PC-3 (cell line): ENCODE data around the gene PBXIP1. TPM values are rescaled to one million over a fixed set of nuclear protein-coding genes. Genes with fewer than 3 reads are reported as not detected.

Source experiments
- ATAC-seq: fragments of 200-7000 bp; cut with Tn5 transposase; 2 replicates; pipeline ENCODE4 v1.9.1; 2020; ENCODE audit warnings: mild to moderate bottlenecking, moderate library complexity
- BruUV-seq: library from RNA; stranded (reverse); fragments of 400-500 nt; replicated peaks from 2 replicates; lab custom pipeline; 2021; lab: Mats Ljungman, UMichigan
- CTCF ChIA-PET: fragments of 300-600 bp; sonication (Branson Sonifier 250); formaldehyde crosslinking; loops from one replicate; lab custom pipeline; 2022; ENCODE audit warnings: antibody characterized with exemption; lab: Charles Lee
- POLR2A ChIA-PET: fragments of 300-600 bp; sonication (Branson Sonifier 250); formaldehyde crosslinking; loops from one replicate; lab custom pipeline; 2022; ENCODE audit warnings: antibody characterized with exemption; ENCODE audit not compliant: unreplicated experiment; lab: Charles Lee
- DNase-seq: peaks from one replicate; pipeline ENCODE4 v3.0.0-alpha.2; 2015
- H2AFZ ChIP-seq: fragments of 300-600 bp; sonication (generic); 2 replicates; pipeline ENCODE4 v1.6.0; 2016; ENCODE audit warnings: antibody characterized with exemption, low read length
- H3F3A ChIP-seq: fragments of 300-600 bp; sonication (generic); one replicate; pipeline ENCODE4 v1.6.0; 2017; ENCODE audit warnings: antibody characterized with exemption, low read length, control low read depth, mild to moderate bottlenecking; ENCODE audit not compliant: unreplicated experiment
- H3K27ac ChIP-seq: fragments of 300-600 bp; sonication (generic); 2 replicates; pipeline ENCODE4 v1.5.1; 2016; ENCODE audit warnings: mild to moderate bottlenecking, low read length
- H3K27me3 ChIP-seq: fragments of 300-600 bp; sonication (generic); 2 replicates; pipeline ENCODE4 v1.6.1; 2016; ENCODE audit warnings: low read length, mixed read lengths
- H3K36me3 ChIP-seq: fragments of 300-600 bp; sonication (generic); 2 replicates; pipeline ENCODE4 v1.6.1; 2016; ENCODE audit warnings: low read depth, mixed run types, low read length, mixed read lengths
- H3K4me1 ChIP-seq: fragments of 300-600 bp; sonication (generic); 2 replicates; pipeline ENCODE4 v1.5.1; 2016; ENCODE audit warnings: low read length; ENCODE audit not compliant: insufficient read depth
- H3K4me2 ChIP-seq: fragments of 300-600 bp; sonication (generic); 2 replicates; pipeline ENCODE4 v1.6.0; 2016; ENCODE audit warnings: low read length
- H3K4me3 ChIP-seq: fragments of 300-600 bp; sonication (generic); 2 replicates; pipeline ENCODE4 v1.5.1; 2016; ENCODE audit warnings: mild to moderate bottlenecking, low read length, mixed read lengths
- H3K79me2 ChIP-seq: fragments of 300-600 bp; sonication (generic); 2 replicates; pipeline ENCODE4 v1.6.1; 2017; ENCODE audit warnings: low read length, mixed read lengths
- H3K9ac ChIP-seq: fragments of 300-600 bp; sonication (generic); 2 replicates; pipeline ENCODE4 v1.6.0; 2016; ENCODE audit warnings: mild to moderate bottlenecking, low read length
- H3K9me2 ChIP-seq: fragments of 300-600 bp; sonication (generic); replicated peaks from 2 replicates; pipeline ENCODE4 v1.6.1; 2016; ENCODE audit warnings: mixed run types, low read length, mixed read lengths
- H3K9me3 ChIP-seq: fragments of 300-600 bp; sonication (generic); 2 replicates; pipeline ENCODE4 v1.6.1; 2016; ENCODE audit warnings: low read length, mixed read lengths
- H4K20me1 ChIP-seq: fragments of 300-600 bp; sonication (generic); 2 replicates; pipeline ENCODE4 v1.6.1; 2016; ENCODE audit warnings: low read length, mixed read lengths
- EZH2 ChIP-seq: fragments of 300-600 bp; sonication (generic); IDR thresholded peaks from one replicate; pipeline ENCODE4 v1.6.1; 2017; ENCODE audit warnings: antibody characterized with exemption, mild to moderate bottlenecking, low read length; ENCODE audit not compliant: unreplicated experiment
- EZH2phosphoT487 ChIP-seq: fragments of 300-600 bp; sonication (generic); IDR thresholded peaks from 2 replicates; pipeline ENCODE4 v1.6.1; 2018; ENCODE audit warnings: mild to moderate bottlenecking, antibody characterized with exemption, low read length, borderline replicate concordance
- intact Hi-C: fragments of 100-400 bp; cut with micrococcal nuclease; formaldehyde crosslinking; loops from 2 replicates; pipeline ENCODE4 v1.9.0; 2023
- microRNA-seq: library from miRNA; unstranded; fragments of <30 nt; microRNA quantifications from one replicate; pipeline ENCODE4 v1.1.0, GENCODE V29; 2020; ENCODE audit not compliant: unreplicated experiment
- total RNA-seq: library from RNA; depleted of rRNA; stranded (reverse); fragments of >200 nt; gene quantifications from 2 replicates; pipeline ENCODE4 v1.2.3, GENCODE V29; 2014; rRNA removed
- TF ChIP-seq, protein P1 (sequence below): fragments of 300-600 bp; sonication (generic); conservative IDR thresholded peaks from 2 replicates; pipeline ENCODE4 v1.5.1; 2017; ENCODE audit warnings: antibody characterized with exemption, low read depth, mild to moderate bottlenecking, low read length

PBXIP1 gene
- total RNA-seq, 1 experiment from 2014 or later, result 35.4 TPM

DNA sequence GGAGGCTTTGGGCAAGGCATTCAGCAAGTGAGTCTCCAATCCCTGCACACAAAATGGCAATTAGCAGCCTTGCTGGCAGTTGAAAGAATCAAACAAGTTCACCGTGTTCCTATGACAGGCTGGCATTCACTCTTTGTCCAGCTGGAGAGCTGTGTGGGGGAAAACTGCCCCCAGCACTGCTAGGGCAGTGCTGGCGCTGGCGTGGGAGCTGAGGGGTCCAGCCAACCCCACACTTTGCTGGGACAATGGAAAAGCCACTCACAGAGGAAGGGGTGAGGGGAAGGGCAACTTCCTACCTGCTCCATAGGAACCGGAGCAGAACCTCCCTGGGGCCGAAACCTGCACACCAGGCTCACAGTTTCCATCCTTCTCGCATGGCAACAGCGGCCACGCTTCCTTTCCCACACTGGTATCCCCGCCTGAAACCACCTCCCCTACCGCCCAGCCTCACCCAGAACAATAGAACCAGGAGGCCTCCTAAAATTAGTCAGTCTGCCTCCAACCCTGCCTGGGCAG lies 59.1 kb downstream of the PBXIP1 start:
- Histone ChIP-seq H3K9me3 (no peaks in the 10 kb centered on the region), H3K27ac (no peak overlapping the region), H3K36me3 (no peaks in the 10 kb centered on the region), H3K9ac (no peak overlapping the region), H3K9me2 (no peaks in the 10 kb centered on the region), H3K79me2 (no peaks in the 10 kb centered on the region), H2AFZ (no peak overlapping the region), H3K4me2 (no peak overlapping the region), H3F3A (no peaks in the 10 kb centered on the region), H3K27me3 (peaks cover 5% of the 10 kb centered on the region; the same call in 1 of the 2 replicates), H3K4me3 (no peak overlapping the region), H4K20me1 (no peaks in the 10 kb centered on the region), H3K4me1 (no peaks in the 10 kb centered on the region)
- TF ChIP-seq, protein P1, sequence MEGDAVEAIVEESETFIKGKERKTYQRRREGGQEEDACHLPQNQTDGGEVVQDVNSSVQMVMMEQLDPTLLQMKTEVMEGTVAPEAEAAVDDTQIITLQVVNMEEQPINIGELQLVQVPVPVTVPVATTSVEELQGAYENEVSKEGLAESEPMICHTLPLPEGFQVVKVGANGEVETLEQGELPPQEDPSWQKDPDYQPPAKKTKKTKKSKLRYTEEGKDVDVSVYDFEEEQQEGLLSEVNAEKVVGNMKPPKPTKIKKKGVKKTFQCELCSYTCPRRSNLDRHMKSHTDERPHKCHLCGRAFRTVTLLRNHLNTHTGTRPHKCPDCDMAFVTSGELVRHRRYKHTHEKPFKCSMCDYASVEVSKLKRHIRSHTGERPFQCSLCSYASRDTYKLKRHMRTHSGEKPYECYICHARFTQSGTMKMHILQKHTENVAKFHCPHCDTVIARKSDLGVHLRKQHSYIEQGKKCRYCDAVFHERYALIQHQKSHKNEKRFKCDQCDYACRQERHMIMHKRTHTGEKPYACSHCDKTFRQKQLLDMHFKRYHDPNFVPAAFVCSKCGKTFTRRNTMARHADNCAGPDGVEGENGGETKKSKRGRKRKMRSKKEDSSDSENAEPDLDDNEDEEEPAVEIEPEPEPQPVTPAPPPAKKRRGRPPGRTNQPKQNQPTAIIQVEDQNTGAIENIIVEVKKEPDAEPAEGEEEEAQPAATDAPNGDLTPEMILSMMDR, result no peak
- TF ChIP-seq EZH2 (no peak), EZH2phosphoT487 (no peak)
- intact Hi-C loops, result no loop called here
- ATAC-seq (no peak), DNase-seq (no peak)
- BruUV-seq, result no TSS peak
- ChIA-PET CTCF (no interaction called here), POLR2A (no interaction called here)

DNA sequence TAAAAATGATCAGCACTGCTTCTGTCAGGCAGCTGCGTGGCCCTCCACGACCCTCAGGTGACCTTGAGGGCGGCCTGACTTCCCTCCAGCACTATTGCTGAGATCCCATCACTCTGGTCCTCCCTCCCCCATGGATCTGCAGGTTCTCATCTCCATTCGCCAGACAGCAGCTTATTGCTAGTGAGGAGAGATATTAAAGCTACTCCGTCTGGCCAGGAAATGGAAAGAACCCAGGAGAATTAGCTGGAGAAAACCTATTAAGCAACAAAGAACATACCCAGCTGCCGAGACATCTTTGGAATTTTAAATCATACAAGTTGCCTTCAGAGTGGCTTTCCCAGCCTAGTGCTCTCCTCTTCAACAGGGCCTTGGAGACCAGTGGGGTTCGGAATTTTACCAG lies 60.1 kb downstream of the PBXIP1 start:
- H3K9me3 ChIP-seq, result no peaks in the 10 kb centered on the region
- H3K36me3 ChIP-seq, result no peaks in the 10 kb centered on the region
- no peak overlapping the region for H3K9ac ChIP-seq
- no peaks in the 10 kb centered on the region for H3K79me2 ChIP-seq
- H3K27ac ChIP-seq, result no peak overlapping the region
- TF ChIP-seq, protein P1, result no peak
- no peak for TF ChIP-seq EZH2phosphoT487
- no peaks in the 10 kb centered on the region for H3F3A ChIP-seq
- DNase-seq, result no peak
- H3K27me3 ChIP-seq, result peaks cover 5% of the 10 kb centered on the region; the same call in 1 of the 2 replicates
- H3K4me2 ChIP-seq, result no peak overlapping the region
- H3K9me2 ChIP-seq, result no peaks in the 10 kb centered on the region
- no peak for ATAC-seq
- H3K4me1 ChIP-seq, result no peaks in the 10 kb centered on the region
- H3K4me3 ChIP-seq, result no peak overlapping the region
- H2AFZ ChIP-seq, result no peak overlapping the region
- no TSS peak for BruUV-seq
- POLR2A ChIA-PET, result no interaction called here
- intact Hi-C loops, result no loop called here
- CTCF ChIA-PET, result interaction anchor here (0.5 to 0.6 kb wide), 2 partner anchors 257 to 534 kb away, joined by 4 to 5 read pairs; no protein-coding TSS in a partner anchor
- H4K20me1 ChIP-seq, result no peaks in the 10 kb centered on the region

Small RNA genes lying within 50 kb of the gene (microRNA-seq; reads per million reads assigned to microRNA genes)
- gene MIR4258, result not detected

Other genes starting within 250 kb of the PBXIP1 start
- gene KCNN3, start 85.8 kb downstream of the PBXIP1 start, total RNA-seq, result 0.12 and 0.26 TPM in 2 replicates
- gene PMVK, start 19.4 kb downstream of the PBXIP1 start, total RNA-seq, result 32.3 and 41.5 TPM in 2 replicates
- gene PYGO2, start 5.7 kb upstream of the PBXIP1 start, total RNA-seq, result 41.7 and 43.3 TPM in 2 replicates
- gene SHC1, start 14.6 kb upstream of the PBXIP1 start, total RNA-seq, result 106 and 107 TPM in 2 replicates
- 330 and 390 TPM in 2 replicates for gene CKS1B, start 18.6 kb upstream of the PBXIP1 start, total RNA-seq
- gene FLAD1, start 27.2 kb upstream of the PBXIP1 start, total RNA-seq, result 58.5 and 84.0 TPM in 2 replicates
- gene LENEP, start 37.5 kb upstream of the PBXIP1 start, total RNA-seq, result not detected in 2 replicates
- 39.7 and 59.1 TPM in 2 replicates for gene ZBTB7B, start 46.7 kb upstream of the PBXIP1 start, total RNA-seq
- 0.18 and 3.0 TPM in 2 replicates for gene DCST2, start 77.7 kb upstream of the PBXIP1 start, total RNA-seq
- gene DCST1, start 77.7 kb upstream of the PBXIP1 start, total RNA-seq, result not detected in 2 replicates
- gene ADAM15, start 95.2 kb upstream of the PBXIP1 start, total RNA-seq, result 334 and 384 TPM in 2 replicates
- 36.7 and 37.4 TPM in 2 replicates for gene EFNA4, start 107.6 kb upstream of the PBXIP1 start, total RNA-seq
- 16.2 and 23.5 TPM in 2 replicates for gene EFNA3, start 122.7 kb upstream of the PBXIP1 start, total RNA-seq
- 29.4 and 49.9 TPM in 2 replicates for gene EFNA1, start 171.8 kb upstream of the PBXIP1 start, total RNA-seq
- gene SLC50A1, start 179.8 kb upstream of the PBXIP1 start, total RNA-seq, result 59.2 and 75.2 TPM in 2 replicates
- gene DPM3, start 184.4 kb upstream of the PBXIP1 start, total RNA-seq, result 53.6 and 74.3 TPM in 2 replicates
- gene KRTCAP2, start 217.2 kb upstream of the PBXIP1 start, total RNA-seq, result 241 and 257 TPM in 2 replicates
- gene TRIM46, start 217.8 kb upstream of the PBXIP1 start, total RNA-seq, result 4.1 and 5.4 TPM in 2 replicates